Right lobe of liver (tissue), 6 donors: ENCODE measurements around the gene ZNF319. TPM values are rescaled to one million over a fixed set of nuclear protein-coding genes. Genes with fewer than 3 reads are reported as not detected.

ENCODE experiments used
- ATAC-seq, 4 donors: fragments of 200-7000 bp; cut with Tn5 transposase; one replicate each; pipeline ENCODE4 v1.9.1; 2020; ENCODE audit warnings: mild to moderate bottlenecking in 4 of 4, moderate library complexity in 4 of 4
- DNase-seq, 3 donors: peaks; one replicate each; pipeline ENCODE4 v3.0.0-alpha.2; 2020
- H3K27ac ChIP-seq, 3 donors: fragments of 200-600 bp; one replicate each; pipeline ENCODE4 v1.8.0; 2022
- H3K27me3 ChIP-seq, 2 donors: fragments of 200-600 bp; one replicate each; pipeline ENCODE4 v1.8.0; 2022
- H3K36me3 ChIP-seq, 4 donors: fragments of 200-600 bp; sonication (generic) in 1 of 4; one replicate each; pipeline versions ENCODE4 v1.5.1 to v1.8.0; 2017 to 2022; ENCODE audit warnings: control low read depth in 1 of 4
- H3K4me1 ChIP-seq, 4 donors: fragments of 200-600 bp; sonication (generic) in 1 of 4; one replicate each; pipeline versions ENCODE4 v1.5.1 to v1.8.0; 2017 to 2022; ENCODE audit warnings: control low read depth in 1 of 4
- H3K4me3 ChIP-seq, 3 donors: fragments of 200-600 bp; one replicate each; pipeline ENCODE4 v1.8.0; 2022
- H3K9me3 ChIP-seq, 4 donors: fragments of 200-600 bp; sonication (generic) in 1 of 4; one replicate each; pipeline versions ENCODE4 v1.5.1 to v1.8.0; 2017 to 2022; ENCODE audit warnings: control low read depth in 1 of 4
- POLR2A ChIP-seq: fragments of 450-650 bp; IDR thresholded peaks from one replicate; pipeline ENCODE4 v1.6.1; 2017; ENCODE audit warnings: antibody characterized with exemption, mild to moderate bottlenecking
- WGBS: methylation state at CpG from one replicate; pipeline ENCODE4 v1.1.6; 2018; ENCODE audit warnings: low coverage, low lambda C conversion rate; ENCODE audit not compliant: insufficient coverage; ENCODE audit errors: missing lambda C conversion rate; 5-methylcytosine and 5-hydroxymethylcytosine counted together
- intact Hi-C, 2 donors: fragments of 100-400 bp; cut with DNase I; formaldehyde crosslinking; loops; one replicate each; pipeline versions ENCODE4 v1.11.2 to v1.14.1; 2022
- total RNA-seq, 6 experiments: library from RNA; depleted of rRNA in 2 of 6; stranded (reverse); fragments of >200 nt in 2 of 6; fragmentation: NEBNext Ultra II Directional in 3 of 6; extraction: Animal tissue kit (Norgen Biotek cat#: 25700) in 3 of 6; gene quantifications; one replicate each; pipeline versions ENCODE4 v1.1.0 to v1.2.4, GENCODE V29; 2016 to 2023
- TF ChIP-seq, protein P1 (sequence below), 4 donors: fragments of 200-600 bp in 3 of 4; fragments of 450-650 bp in 1 of 4; IDR thresholded peaks; one replicate each; pipeline versions ENCODE4 v1.5.1 to v1.8.0; 2016 to 2022; ENCODE audit warnings: antibody characterized with exemption in 4 of 4, mild to moderate bottlenecking in 2 of 4
- donor health status: DM: no; HTN: yes; CAD: no.
- donor health status: DM: no; HTN: no; CAD: no.
- donor health status: DM: no; HTN: no; CAD: no.
- donor health status: DM: no; HTN: yes; CAD: no.
- donor health status: DM: no; HTN: yes; CAD: no.

Gene ZNF319
- total RNA-seq, 6 experiments from 2014 or later, result 2.5 to 4.9 (median 3.4) TPM

- intact Hi-C loops, result no loop called here
- TF ChIP-seq, protein P1, sequence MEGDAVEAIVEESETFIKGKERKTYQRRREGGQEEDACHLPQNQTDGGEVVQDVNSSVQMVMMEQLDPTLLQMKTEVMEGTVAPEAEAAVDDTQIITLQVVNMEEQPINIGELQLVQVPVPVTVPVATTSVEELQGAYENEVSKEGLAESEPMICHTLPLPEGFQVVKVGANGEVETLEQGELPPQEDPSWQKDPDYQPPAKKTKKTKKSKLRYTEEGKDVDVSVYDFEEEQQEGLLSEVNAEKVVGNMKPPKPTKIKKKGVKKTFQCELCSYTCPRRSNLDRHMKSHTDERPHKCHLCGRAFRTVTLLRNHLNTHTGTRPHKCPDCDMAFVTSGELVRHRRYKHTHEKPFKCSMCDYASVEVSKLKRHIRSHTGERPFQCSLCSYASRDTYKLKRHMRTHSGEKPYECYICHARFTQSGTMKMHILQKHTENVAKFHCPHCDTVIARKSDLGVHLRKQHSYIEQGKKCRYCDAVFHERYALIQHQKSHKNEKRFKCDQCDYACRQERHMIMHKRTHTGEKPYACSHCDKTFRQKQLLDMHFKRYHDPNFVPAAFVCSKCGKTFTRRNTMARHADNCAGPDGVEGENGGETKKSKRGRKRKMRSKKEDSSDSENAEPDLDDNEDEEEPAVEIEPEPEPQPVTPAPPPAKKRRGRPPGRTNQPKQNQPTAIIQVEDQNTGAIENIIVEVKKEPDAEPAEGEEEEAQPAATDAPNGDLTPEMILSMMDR (IDR thresholded peaks at IDR 0.05), result no peak
- no peak for TF ChIP-seq POLR2A
- H3K4me1 ChIP-seq, result peaks cover 0 to 6% (median 0%) of the 10 kb centered on the region in 4 donors
- H3K27me3 ChIP-seq, result peaks cover 0 to 6% of the 10 kb centered on the region in 2 donors
- peak overlapping the region; percentile 25 to 43 (median 29) for H3K4me3 ChIP-seq
- DNase-seq, result no peak
- H3K36me3 ChIP-seq, result no peaks in the 10 kb centered on the region
- ATAC-seq, result peak; percentile 43 to 45 (median 44)
- 22% methylated on average over 32 of the region's 62 CpGs for WGBS
- no peaks in the 10 kb centered on the region for H3K9me3 ChIP-seq
- H3K27ac ChIP-seq, result no peak overlapping the region
Observed at GRCh38 chr16:57985204-57986181, 15.0 kb downstream of the ZNF319 start.

DNA sequence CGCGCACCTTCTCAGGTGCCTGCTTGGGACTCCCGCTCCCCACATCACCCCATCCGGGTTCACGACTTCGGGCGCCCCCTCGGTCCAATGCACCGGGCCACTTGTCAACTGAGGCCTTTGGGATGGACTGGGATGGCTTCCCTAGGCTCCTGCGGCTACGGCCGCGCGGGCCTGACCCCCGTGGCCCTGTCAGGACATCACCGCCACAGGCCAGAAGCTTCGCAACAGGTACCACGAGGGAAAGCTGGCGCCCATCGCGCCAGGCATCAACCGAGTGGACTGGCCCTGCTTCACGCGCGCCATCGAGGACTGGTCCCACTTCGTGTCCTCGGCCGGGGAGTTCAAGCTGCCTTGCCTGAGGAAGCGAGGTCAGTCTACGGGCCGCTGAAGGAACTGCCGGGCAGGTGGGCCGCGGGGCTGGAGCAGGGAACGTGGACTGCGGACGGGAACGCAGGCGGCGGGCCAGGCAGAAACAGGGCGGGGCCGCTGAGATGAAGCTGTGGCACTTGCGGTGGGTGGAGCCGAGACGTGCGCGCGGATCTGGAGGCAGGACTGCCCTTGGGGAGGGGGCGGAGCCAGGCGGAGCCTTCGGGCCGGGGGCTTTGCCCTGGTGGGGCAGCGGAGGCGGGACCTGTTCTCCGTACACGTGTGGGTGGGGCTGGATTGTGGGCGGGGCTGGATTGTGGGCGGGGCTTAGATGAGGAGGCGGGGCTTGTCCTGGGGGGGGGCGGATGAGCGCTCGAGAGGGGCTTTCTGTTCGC, 15.8 kb downstream of the ZNF319 start:
- 7% methylated on average over 27 of the region's 64 CpGs for WGBS
- no peak for TF ChIP-seq POLR2A
- TF ChIP-seq, protein P1 (IDR thresholded peaks at IDR 0.05), result no peak
- H3K27ac ChIP-seq, result no peak overlapping the region
- intact Hi-C loops, result no loop called here
- H3K27me3 ChIP-seq, result peaks cover 0 to 6% of the 10 kb centered on the region in 2 donors
- peak overlapping the region; percentile 25 to 43 (median 29) for H3K4me3 ChIP-seq
- H3K36me3 ChIP-seq, result no peaks in the 10 kb centered on the region
- DNase-seq (peak; percentile 78 to 84 (median 81)), ATAC-seq (peak; percentile 91 to 93 (median 92))
- H3K4me1 ChIP-seq, result peaks cover 0 to 6% (median 0%) of the 10 kb centered on the region in 4 donors
- no peaks in the 10 kb centered on the region for H3K9me3 ChIP-seq

GRCh38 chr16:57982385-57982784, 18.1 kb downstream of the ZNF319 start:
- ATAC-seq (no peak), DNase-seq (no peak)
- no peak overlapping the region for H3K27ac ChIP-seq
- intact Hi-C loops, result no loop called here
- no peak for TF ChIP-seq POLR2A
- TF ChIP-seq, protein P1 (IDR thresholded peaks at IDR 0.05), result no peak
- H3K36me3 ChIP-seq, result no peaks in the 10 kb centered on the region
- peaks cover 0 to 6% (median 0%) of the 10 kb centered on the region in 4 donors for H3K4me1 ChIP-seq
- no peaks in the 10 kb centered on the region for H3K9me3 ChIP-seq
- WGBS, result 74% methylated on average over 5 of the region's 5 CpGs
- H3K27me3 ChIP-seq, result peaks cover 0 to 6% of the 10 kb centered on the region in 2 donors
- no peak overlapping the region for H3K4me3 ChIP-seq

- Histone ChIP-seq H3K27ac (no peak overlapping the region), H3K4me1 (peaks cover 0 to 6% (median 0%) of the 10 kb centered on the region in 4 donors), H3K36me3 (no peaks in the 10 kb centered on the region), H3K27me3 (peaks cover 0 to 6% of the 10 kb centered on the region in 2 donors), H3K9me3 (no peaks in the 10 kb centered on the region), H3K4me3 (no peak overlapping the region)
- no peak for TF ChIP-seq POLR2A
- TF ChIP-seq, protein P1 (IDR thresholded peaks at IDR 0.05), result no peak
- DNase-seq (no peak), ATAC-seq (no peak)
- 90% methylated on average over 2 of the region's 7 CpGs for WGBS
- intact Hi-C loops, result no loop called here
Observed at GRCh38 chr16:57981636-57982035, 18.8 kb downstream of the ZNF319 start.
